Measurements from ENCODE around the gene ALG2. TPM values are rescaled to one million over a fixed set of nuclear protein-coding genes. Genes with fewer than 3 reads are reported as not detected.
A peak's percentile ranks its signal among the peaks of the same experiment; 100 is the strongest.

Gene ALG2
- total RNA-seq, 3 donors from 2014 or later (not counting 1 experiment from before 2014, with no cell fraction given): 17.3 to 23.2 (median 20.7) TPM

DNA sequence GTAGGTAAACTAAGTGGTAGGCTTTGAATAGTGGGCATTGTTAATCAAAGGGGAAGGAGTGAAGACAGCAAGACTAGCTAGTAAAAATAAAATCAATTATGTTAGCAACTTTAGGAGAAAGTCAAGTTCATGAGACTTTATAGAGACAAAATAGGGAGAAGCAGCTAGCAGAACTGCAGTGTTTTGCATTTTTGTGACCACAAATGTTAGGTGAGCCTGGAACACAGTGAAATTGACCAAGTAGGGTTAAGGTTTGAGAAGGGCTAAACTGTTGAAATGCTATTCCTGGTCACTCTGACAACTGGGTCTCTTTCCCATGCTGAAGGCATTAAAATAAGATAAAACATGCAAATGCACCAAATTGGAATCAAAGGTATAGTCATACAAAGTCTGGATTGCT is 13.3 kb upstream of the ALG2 start:
- no peak overlapping the region for H3K4me3 ChIP-seq (ENCODE audit: low read length)
- Mint-ChIP-seq H3K27me3 (ENCODE audit: low read depth in 2 of 2) (no peaks in the 10 kb centered on the region), H3K9me3 (no peaks in the 10 kb centered on the region), H3K36me3 (no peaks in the 10 kb centered on the region), H3K4me1 (peaks cover 8 to 13% of the 10 kb centered on the region in 2 donors), H3K4me3 (no peak overlapping the region), H3K27ac (no peak overlapping the region)
- H3K27me3 ChIP-seq (ENCODE audit: control insufficient read depth, insufficient read depth, low read length): no peaks in the 10 kb centered on the region
- peaks cover 4% of the 10 kb centered on the region for H3K4me1 ChIP-seq (ENCODE audit: control insufficient read depth, insufficient read depth, low read length)
- no peak overlapping the region for H3K27ac ChIP-seq (ENCODE audit: low read length)
- H3K9me3 ChIP-seq (ENCODE audit: control insufficient read depth, insufficient read depth, low read length): no peaks in the 10 kb centered on the region
- DNase-seq (no peak), ATAC-seq (no peak)
- TF ChIP-seq, protein P1, sequence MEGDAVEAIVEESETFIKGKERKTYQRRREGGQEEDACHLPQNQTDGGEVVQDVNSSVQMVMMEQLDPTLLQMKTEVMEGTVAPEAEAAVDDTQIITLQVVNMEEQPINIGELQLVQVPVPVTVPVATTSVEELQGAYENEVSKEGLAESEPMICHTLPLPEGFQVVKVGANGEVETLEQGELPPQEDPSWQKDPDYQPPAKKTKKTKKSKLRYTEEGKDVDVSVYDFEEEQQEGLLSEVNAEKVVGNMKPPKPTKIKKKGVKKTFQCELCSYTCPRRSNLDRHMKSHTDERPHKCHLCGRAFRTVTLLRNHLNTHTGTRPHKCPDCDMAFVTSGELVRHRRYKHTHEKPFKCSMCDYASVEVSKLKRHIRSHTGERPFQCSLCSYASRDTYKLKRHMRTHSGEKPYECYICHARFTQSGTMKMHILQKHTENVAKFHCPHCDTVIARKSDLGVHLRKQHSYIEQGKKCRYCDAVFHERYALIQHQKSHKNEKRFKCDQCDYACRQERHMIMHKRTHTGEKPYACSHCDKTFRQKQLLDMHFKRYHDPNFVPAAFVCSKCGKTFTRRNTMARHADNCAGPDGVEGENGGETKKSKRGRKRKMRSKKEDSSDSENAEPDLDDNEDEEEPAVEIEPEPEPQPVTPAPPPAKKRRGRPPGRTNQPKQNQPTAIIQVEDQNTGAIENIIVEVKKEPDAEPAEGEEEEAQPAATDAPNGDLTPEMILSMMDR (IDR thresholded peaks at IDR 0.05): no peak
- H3K36me3 ChIP-seq (ENCODE audit: control insufficient read depth, insufficient read depth, low read length): peaks cover 36% of the 10 kb centered on the region
- intact Hi-C loops (cut with micrococcal nuclease): no loop called here

DNA sequence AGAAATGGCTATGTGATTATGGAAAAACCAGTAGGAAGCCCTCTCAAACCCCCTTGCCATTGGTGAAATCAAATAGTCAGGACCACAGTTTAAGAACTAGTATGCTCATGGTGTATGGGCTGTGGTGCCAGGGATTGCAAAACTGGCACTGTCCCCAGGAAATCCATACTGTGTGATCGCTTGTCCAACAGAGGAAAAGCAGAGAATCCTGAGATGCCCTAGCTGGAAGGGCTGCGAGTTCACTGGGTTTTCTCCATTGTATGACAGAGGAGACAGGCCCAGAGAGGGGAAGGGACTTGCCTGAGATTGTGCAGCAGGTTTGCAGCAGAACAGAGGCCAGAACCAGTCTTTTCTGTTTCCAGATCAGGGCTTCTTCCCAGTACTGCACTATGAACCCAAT is 12.9 kb upstream of the ALG2 start:
- H3K4me3 ChIP-seq (ENCODE audit: low read length): no peak overlapping the region
- no peak overlapping the region for H3K27ac ChIP-seq (ENCODE audit: low read length)
- H3K36me3 ChIP-seq (ENCODE audit: control insufficient read depth, insufficient read depth, low read length): peaks cover 40% of the 10 kb centered on the region
- no peak for DNase-seq
- Mint-ChIP-seq H3K4me1 (peaks cover 8 to 13% of the 10 kb centered on the region in 2 donors), H3K4me3 (no peak overlapping the region), H3K9me3 (no peaks in the 10 kb centered on the region), H3K27me3 (ENCODE audit: low read depth in 2 of 2) (no peaks in the 10 kb centered on the region), H3K27ac (no peak overlapping the region), H3K36me3 (no peaks in the 10 kb centered on the region)
- no peaks in the 10 kb centered on the region for H3K9me3 ChIP-seq (ENCODE audit: control insufficient read depth, insufficient read depth, low read length)
- ATAC-seq: no peak
- H3K27me3 ChIP-seq (ENCODE audit: control insufficient read depth, insufficient read depth, low read length): no peaks in the 10 kb centered on the region
- peaks cover 4% of the 10 kb centered on the region for H3K4me1 ChIP-seq (ENCODE audit: control insufficient read depth, insufficient read depth, low read length)
- 100% methylated on average over 2 of the region's 2 CpGs for WGBS (ENCODE audit: insufficient coverage)
- TF ChIP-seq, protein P1 (IDR thresholded peaks at IDR 0.05): no peak
- intact Hi-C loops (cut with micrococcal nuclease): no loop called here

DNA sequence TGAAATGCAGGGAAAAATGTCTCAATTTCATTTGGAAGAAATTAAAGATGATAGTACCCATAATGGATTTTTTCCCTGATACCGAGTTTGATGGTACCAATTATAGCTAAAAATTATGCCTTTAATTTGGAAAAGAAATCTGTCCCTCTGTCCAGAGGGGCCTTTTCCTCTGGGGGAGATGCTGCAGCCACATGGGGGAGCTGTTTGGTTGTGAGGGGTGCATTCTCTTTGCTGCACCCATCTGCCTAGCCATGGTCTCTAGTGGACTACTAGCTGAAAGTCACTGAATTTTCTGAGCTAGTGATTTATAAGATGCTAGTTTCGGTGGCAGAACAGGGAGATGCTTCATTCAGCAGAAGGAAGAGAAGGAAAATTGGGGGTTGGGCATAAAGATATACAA is 10.0 kb upstream of the ALG2 start:
- Mint-ChIP-seq H3K27me3 (ENCODE audit: low read depth in 2 of 2) (no peaks in the 10 kb centered on the region), H3K4me3 (no peak overlapping the region), H3K36me3 (peaks cover 7% of the 10 kb centered on the region), H3K9me3 (no peaks in the 10 kb centered on the region), H3K27ac (peak overlapping the region in 1 of 2 donors; percentile 50), H3K4me1 (peaks cover 8 to 20% of the 10 kb centered on the region in 2 donors)
- TF ChIP-seq, protein P1 (IDR thresholded peaks at IDR 0.05): peak; percentile 54
- intact Hi-C loops (cut with micrococcal nuclease): no loop called here
- ATAC-seq (peak in 2 of 3 donors; percentile 68 to 75), DNase-seq (peak in 1 of 2 donors; percentile 45)
- Histone ChIP-seq H3K27ac (ENCODE audit: low read length) (no peak overlapping the region), H3K9me3 (ENCODE audit: control insufficient read depth, insufficient read depth, low read length) (no peaks in the 10 kb centered on the region), H3K36me3 (ENCODE audit: control insufficient read depth, insufficient read depth, low read length) (peaks cover 51% of the 10 kb centered on the region), H3K27me3 (ENCODE audit: control insufficient read depth, insufficient read depth, low read length) (no peaks in the 10 kb centered on the region), H3K4me1 (ENCODE audit: control insufficient read depth, insufficient read depth, low read length) (peaks cover 4% of the 10 kb centered on the region), H3K4me3 (ENCODE audit: low read length) (no peak overlapping the region)
- 95% methylated on average over 2 of the region's 2 CpGs for WGBS (ENCODE audit: insufficient coverage)

DNA sequence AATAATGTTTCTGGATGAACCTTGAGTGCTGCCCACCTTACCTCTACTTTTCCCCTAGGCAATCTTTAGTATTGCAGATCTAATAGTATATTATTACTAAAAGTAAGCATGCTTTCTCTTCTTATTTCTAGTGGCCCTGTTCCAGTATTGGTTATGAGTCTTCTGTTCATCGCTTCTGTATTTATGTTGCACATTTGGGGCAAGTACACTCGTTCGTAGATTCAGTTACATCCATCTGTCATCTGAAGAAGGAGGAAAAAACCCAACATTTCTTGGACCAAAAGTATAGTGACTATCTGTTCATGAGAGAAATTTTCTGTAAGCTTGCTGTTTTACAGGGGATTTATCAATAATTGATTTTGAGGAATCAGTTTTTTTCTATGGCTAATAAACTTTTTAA is 8.5 kb upstream of the ALG2 start:
- no peaks in the 10 kb centered on the region for H3K4me1 ChIP-seq (ENCODE audit: control insufficient read depth, insufficient read depth, low read length)
- intact Hi-C loops (cut with micrococcal nuclease): no loop called here
- H3K36me3 ChIP-seq (ENCODE audit: control insufficient read depth, insufficient read depth, low read length): peaks cover 57% of the 10 kb centered on the region
- Mint-ChIP-seq H3K36me3 (peaks cover 7% of the 10 kb centered on the region), H3K4me3 (no peak overlapping the region), H3K27ac (peak overlapping the region in 1 of 2 donors; percentile 29), H3K27me3 (ENCODE audit: low read depth in 2 of 2) (no peaks in the 10 kb centered on the region), H3K9me3 (no peaks in the 10 kb centered on the region), H3K4me1 (peaks cover 11 to 27% of the 10 kb centered on the region in 2 donors)
- H3K4me3 ChIP-seq (ENCODE audit: low read length): no peak overlapping the region
- no peak overlapping the region for H3K27ac ChIP-seq (ENCODE audit: low read length)
- ATAC-seq (no peak), DNase-seq (no peak)
- no peaks in the 10 kb centered on the region for H3K9me3 ChIP-seq (ENCODE audit: control insufficient read depth, insufficient read depth, low read length)
- TF ChIP-seq, protein P1 (IDR thresholded peaks at IDR 0.05): no peak
- WGBS (ENCODE audit: insufficient coverage): 96% methylated on average over 3 of the region's 3 CpGs
- no peaks in the 10 kb centered on the region for H3K27me3 ChIP-seq (ENCODE audit: control insufficient read depth, insufficient read depth, low read length)

All from natural killer cell (primary cell).